GM21515 (cell line): Measurements from ENCODE around the gene SAMD3.
"Not testable (repeated sequence)": the region's sequence is repeated elsewhere in the genome, so short reads cannot be mapped to it uniquely, and the experiment has no call there.

Source experiments
- ATAC-seq: cut with Tn5 transposase; IDR thresholded peaks from one replicate; pipeline ENCODE4 v1.9.1; 2021; ENCODE audit not compliant: unreplicated experiment

SAMD3 gene

DNA sequence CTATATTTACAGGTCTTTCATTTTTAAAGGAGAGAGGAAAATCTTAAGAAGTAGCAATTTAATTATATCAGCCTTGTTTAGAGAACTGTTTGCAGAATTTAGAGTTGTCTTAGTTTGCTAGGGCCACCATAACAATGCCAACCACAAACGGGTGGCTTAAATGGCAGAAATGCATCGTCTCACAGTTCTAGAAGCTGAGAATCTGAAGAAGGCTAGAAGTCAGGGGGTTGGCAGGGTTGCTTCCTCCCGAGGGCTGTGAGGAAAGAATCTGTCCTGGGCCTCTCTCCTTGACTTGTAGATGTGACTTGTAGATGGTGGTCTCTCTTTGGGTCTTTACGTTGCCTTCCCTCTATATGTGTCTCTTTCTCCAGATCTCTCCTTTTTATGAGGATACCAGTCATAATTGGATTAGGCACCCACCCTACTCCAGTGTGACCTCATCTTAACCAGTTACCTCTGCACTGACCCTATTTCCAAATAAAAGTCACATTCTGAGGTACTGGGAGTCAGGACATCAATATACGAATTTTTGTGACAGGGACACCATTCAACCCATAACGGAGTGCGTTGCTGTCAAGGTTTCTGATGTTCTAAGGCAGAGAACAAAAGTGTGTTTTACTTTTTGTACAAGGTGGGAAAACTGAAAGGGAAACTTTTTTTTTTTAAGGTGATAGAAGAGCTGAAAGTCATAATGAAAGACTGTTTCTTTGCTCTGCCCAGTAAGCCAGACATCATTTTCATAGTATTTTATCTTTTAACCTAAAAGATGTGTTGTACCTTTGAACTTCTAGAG lies 84.4 kb downstream of the SAMD3 start:
- peak; percentile 70 for ATAC-seq

DNA sequence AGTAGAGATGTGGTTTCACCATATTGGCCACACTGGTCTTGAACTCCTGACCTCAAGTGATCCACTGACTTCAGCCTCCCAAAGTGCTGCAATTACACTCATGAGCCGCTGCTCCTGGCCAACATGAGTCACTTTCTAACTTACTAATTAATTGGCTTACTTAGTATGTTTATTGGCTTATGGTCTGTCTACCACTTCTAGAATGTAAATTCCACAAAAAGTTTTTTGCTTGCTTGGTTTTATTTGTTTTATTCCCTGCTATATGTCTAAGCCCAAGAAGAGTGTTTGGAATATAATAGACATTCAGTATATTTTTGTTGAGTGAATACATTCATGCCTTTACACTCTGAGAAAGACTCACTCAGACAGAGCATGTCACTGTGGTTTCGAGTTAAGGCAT lies 86.0 kb downstream of the SAMD3 start:
- no peak for ATAC-seq

DNA sequence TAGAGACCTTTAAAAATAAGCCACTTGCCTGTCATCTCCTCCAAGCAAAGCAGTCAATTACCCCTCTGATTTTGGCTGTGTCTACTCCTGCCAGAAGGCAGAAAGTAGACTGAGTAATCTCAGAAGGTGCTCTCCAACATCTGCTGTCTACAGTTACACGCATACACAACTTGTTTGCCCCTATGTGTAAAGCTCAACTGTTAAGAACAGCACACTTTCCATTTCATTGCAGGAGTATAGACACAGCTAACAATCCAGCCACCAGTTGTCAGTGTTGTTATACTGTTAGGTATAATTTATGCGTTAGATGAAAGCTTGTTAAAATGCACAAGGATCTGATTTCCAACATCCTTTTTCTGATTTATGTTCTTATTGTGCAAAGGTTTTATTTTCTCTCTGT lies 88.2 kb downstream of the SAMD3 start:
- ATAC-seq = no peak

GRCh38 chr6:130132286-130132701 lies 90.5 kb downstream of the SAMD3 start:
- ATAC-seq = peak; percentile 73

GRCh38 chr6:130129762-130130246 lies 92.9 kb downstream of the SAMD3 start:
- no peak for ATAC-seq

DNA sequence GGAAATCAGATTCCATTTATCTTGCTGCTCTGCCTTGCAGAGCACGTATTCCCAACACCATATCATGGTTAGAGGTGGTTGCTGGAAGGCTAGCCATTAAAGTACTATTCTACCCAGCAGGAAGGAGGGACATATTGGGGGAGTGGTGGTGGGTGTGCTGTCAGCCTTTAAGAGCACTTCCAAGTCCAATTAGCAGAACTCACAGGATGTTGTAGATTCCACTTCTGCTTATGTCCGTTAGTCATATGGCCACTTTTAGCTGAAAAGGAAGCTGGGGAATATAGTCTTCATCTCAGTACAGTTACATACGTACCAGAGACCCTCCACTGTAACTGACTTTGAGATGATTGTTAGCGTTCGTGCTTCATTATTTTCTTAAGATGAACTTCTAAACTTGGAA lies 94.4 kb downstream of the SAMD3 start:
- no peak for ATAC-seq

DNA sequence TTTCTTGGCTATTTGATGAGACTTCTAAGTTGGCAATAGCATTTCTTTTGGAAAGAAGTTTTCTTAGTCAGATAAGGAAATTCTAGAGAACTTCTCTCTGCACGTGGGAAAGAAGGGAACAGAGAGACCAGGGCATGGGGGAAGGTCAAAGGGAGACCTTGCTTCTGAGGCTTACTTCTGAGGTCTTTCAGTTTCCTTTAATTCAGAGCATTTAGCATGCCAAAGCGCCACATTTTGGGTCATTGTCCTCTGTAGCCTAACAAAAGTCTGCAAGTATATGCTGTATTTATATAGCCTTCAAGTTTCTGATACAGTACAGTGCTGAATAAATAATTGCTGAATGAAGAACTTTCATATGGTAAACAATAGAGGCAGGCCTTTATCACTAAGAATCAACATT lies 95.6 kb downstream of the SAMD3 start:
- ATAC-seq = no peak

- no peak for ATAC-seq
Measured at GRCh38 chr6:130122243-130122642, 100.5 kb downstream of the SAMD3 start.

GRCh38 chr6:130120731-130121130 lies 102.0 kb downstream of the SAMD3 start:
- no peak for ATAC-seq

- no peak for ATAC-seq
Measured at GRCh38 chr6:130119211-130119610, 103.5 kb downstream of the SAMD3 start.

DNA sequence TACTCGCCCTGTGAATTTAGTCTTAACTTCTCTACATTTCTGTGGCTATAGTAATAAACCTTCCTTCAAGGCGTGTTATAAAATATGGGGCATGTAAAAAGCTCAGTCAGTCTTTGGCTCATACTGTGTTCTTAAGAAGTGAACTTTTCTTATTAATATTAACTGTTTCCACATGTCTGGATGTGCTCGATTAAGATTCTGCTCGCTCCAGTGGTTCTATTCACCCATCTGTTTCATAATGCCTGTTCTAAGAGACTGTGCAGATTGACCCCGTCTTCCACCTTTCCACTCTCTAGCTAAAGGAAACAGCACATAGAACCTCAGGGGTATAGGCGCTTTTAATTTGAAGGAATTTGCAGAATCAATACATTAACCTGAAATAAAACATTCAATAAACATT lies 104.5 kb downstream of the SAMD3 start:
- ATAC-seq = no peak

DNA sequence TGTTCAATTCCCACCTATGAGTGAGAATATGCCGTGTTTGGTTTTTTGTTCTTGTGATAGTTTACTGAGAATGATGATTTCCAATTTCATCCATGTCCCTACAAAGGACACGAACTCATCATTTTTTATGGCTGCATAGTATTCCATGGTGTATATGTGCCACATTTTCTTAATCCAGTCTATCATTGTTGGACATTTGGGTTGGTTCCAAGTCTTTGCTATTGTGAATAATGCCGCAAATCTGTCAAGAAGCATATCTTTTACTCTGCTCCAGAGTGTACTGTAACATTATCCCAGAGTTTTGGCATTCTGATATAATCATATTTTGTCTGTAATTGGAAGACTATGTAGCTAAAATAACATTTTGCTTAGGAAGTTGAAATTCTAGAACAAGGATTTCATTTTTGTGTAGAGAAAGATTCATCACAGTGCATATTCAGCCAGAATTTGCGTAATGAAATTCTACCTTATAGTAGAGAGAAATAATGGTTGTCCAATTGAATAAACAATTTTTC lies 105.5 kb downstream of the SAMD3 start:
- ATAC-seq = not testable (repeated sequence)

DNA sequence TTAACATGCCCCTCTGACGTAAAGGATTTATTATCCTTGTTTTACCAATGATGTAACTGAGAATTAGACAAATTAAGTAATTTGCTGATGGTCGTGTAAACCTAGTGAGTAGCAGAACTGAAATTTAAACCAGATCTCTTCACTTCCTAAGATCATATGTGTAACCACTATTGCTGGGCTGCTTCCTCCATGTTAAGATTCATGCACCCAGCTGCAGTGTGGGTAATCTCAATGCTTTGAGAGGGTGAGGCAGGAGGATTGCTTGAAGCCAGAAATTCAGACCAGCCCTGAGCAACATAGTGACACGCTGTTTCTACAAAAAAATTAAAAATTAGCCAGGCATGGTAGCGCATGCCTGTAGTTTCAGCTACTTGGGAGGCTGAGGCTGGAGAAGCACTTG lies 106.5 kb downstream of the SAMD3 start:
- peak; percentile 44 for ATAC-seq

DNA sequence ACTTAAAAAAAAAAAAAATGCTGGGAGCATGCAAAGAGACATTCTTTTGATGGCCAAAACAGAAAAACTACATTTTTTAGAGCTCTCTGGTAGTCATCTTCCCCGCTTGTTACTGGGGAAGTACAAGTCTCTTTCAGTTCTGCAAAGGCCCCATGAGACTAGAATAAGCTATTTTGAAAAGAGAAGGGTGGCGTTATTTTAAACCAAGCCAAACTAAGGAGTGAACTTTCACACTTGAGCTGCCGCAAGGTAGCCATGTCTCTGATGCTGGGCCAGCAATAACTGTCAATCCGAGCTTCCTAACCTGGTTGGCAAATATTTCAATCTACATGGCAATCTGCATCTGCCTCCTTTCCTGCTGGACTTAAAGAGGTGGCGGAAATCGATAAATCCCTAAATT lies 107.7 kb downstream of the SAMD3 start:
- ATAC-seq = peak; percentile 97

- no peak for ATAC-seq
Measured at GRCh38 chr6:130113201-130113710, 109.5 kb downstream of the SAMD3 start.

DNA sequence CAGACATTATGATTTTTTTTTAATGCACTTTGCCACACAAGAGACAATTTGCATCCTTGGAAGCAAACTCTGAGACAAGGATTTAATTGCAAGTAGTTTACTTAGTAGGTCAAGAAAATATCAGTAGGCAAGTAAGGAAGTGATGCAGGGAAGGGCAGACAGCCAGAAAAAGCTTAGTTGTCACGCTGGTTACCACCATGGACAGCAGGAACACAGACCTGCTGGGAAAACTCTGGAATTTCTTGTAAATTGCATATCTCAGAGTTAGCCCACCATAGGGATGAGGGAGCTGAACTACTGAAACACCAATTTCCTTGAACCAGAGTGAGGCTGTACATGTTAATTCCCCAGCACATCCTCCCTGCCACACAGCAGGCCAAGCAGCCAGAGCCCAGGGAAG lies 111.7 kb downstream of the SAMD3 start:
- no peak for ATAC-seq

DNA sequence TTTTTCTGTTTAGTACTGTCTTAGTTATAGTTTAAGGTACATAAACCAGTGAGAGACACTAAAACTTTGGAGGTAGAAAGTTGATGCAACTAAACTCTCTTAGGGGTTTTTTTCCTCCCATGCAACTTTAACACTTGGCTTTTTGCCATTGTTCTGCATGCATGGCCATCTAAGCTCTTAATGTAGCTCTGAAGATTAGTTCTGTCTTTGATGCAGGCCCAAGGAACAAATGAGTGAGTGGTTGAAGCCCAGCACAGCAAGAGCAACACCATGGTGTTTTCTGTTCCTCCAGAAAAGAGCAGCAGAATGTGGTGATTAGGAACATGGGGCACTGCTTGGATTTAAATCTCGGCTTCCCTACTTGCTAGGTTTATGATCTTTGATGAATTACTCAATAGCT lies 115.0 kb downstream of the SAMD3 start:
- no peak for ATAC-seq

- ATAC-seq = peak; percentile 89
Measured at GRCh38 chr6:130105996-130106704, 116.6 kb downstream of the SAMD3 start.

GRCh38 chr6:130099119-130099518 lies 123.6 kb downstream of the SAMD3 start:
- no peak for ATAC-seq

DNA sequence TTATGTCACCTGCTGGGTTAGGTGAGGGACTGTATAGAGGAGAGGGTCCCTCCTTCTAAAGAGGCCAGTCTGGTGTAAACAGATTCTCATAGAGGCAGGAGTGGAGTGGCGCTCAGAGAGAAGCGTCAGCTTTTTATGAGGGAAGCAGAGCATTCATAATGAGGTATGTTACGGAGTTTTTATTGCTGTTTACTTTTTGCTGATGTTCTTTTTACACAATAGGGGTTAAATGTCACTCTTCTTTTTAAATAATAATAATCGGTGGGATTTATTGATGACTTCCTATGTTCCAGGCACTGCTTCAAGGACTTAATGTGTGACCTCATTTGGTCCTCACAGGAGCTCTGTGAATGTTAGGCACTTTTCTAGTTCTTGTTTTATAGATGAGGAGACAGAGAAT lies 124.4 kb downstream of the SAMD3 start:
- no peak for ATAC-seq
